GM19395 (cell line): ENCODE measurements around the gene OGA.
A peak's percentile ranks its signal among the peaks of the same experiment; 100 is the strongest.

Source experiments
- ATAC-seq: cut with Tn5 transposase; IDR thresholded peaks from one replicate; pipeline ENCODE4 v1.9.1; 2021; ENCODE audit warnings: mild to moderate bottlenecking, moderate library complexity; ENCODE audit not compliant: unreplicated experiment

Gene OGA

GRCh38 chr10:101818119-101818871, at the start of gene OGA:
Gene OGA, minus strand, starts transcription at chr10:101818444. Its CDS starts 422 bp downstream, at chr10:101818022.
- ATAC-seq, result peak; percentile 82

- ATAC-seq, result no peak
These were observed 49.7 kb upstream of the OGA start for GRCh38 chr10:101867931-101868330.

GRCh38 chr10:101859530-101859929, 41.3 kb upstream of the OGA start:
- ATAC-seq, result no peak

- peak; percentile 80 for ATAC-seq
These were observed 40.7 kb upstream of the OGA start for GRCh38 chr10:101858723-101859500.

- no peak for ATAC-seq
These were observed 39.7 kb upstream of the OGA start for GRCh38 chr10:101857802-101858476.

- ATAC-seq, result no peak
These were observed 38.4 kb upstream of the OGA start for GRCh38 chr10:101856626-101857025.

GRCh38 chr10:101851411-101852116, 33.3 kb upstream of the OGA start:
- no peak for ATAC-seq

- ATAC-seq, result no peak
These were observed 32.5 kb upstream of the OGA start for GRCh38 chr10:101850749-101851148.

- no peak for ATAC-seq
These were observed 30.7 kb upstream of the OGA start for GRCh38 chr10:101848894-101849351.

- no peak for ATAC-seq
These were observed 30.2 kb upstream of the OGA start for GRCh38 chr10:101848408-101848807.

GRCh38 chr10:101845893-101846292, 27.6 kb upstream of the OGA start:
- no peak for ATAC-seq

- no peak for ATAC-seq
These were observed 25.1 kb upstream of the OGA start, which contains the start of gene KCNIP2 for GRCh38 chr10:101843032-101844021. Gene KCNIP2, minus strand, starts transcription at chr10:101843800. Its CDS starts 232 bp downstream, at chr10:101843568.

- ATAC-seq, result no peak
These were observed 23.6 kb upstream of the OGA start for GRCh38 chr10:101841826-101842225.

GRCh38 chr10:101840741-101841453, 22.7 kb upstream of the OGA start:
- ATAC-seq, result peak; percentile 73

- no peak for ATAC-seq
These were observed 21.9 kb upstream of the OGA start for GRCh38 chr10:101840102-101840684.

GRCh38 chr10:101839416-101840063, 21.3 kb upstream of the OGA start:
- ATAC-seq, result no peak

- ATAC-seq, result no peak
These were observed 20.8 kb upstream of the OGA start for GRCh38 chr10:101839002-101839401.

GRCh38 chr10:101838416-101838970, 20.2 kb upstream of the OGA start:
- ATAC-seq, result no peak
